AG04449 (cell line): ENCODE results near the gene MRPS10.
"Not testable (repeated sequence)": the region's sequence is repeated elsewhere in the genome, so short reads cannot be mapped to it uniquely, and the experiment has no call there.

Experiments used
- CTCF ChIA-PET: fragments of 350-600 bp; formaldehyde crosslinking; extraction: SDS; loops from one replicate; lab custom pipeline; 2021; ENCODE audit warnings: antibody characterized with exemption; lab: Yijun Ruan, JAX
- POLR2A ChIA-PET: fragments of 400-600, 350-600 bp; formaldehyde crosslinking; extraction: SDS; loops from one replicate; lab custom pipeline; 2020; ENCODE audit warnings: antibody characterized with exemption, inconsistent platforms; lab: Yijun Ruan, JAX
- DNase-seq: peaks from one replicate; pipeline ENCODE4 v3.0.0-alpha.2; 2010; ENCODE audit warnings: low read depth, low spot score
- H3K4me3 ChIP-seq: 2 replicates; pipeline ENCODE4 v1.5.1; 2011; ENCODE audit warnings: low read depth, mild to moderate bottlenecking, control low read depth, low read length
- TF ChIP-seq, protein P1 (sequence below): IDR thresholded peaks from one replicate; pipeline ENCODE4 v1.5.1; 2011; ENCODE audit warnings: mild to moderate bottlenecking, moderate library complexity, low read length, control low read depth, inconsistent platforms; ENCODE audit not compliant: insufficient read depth; ENCODE audit errors: missing control alignments

MRPS10 gene

DNA sequence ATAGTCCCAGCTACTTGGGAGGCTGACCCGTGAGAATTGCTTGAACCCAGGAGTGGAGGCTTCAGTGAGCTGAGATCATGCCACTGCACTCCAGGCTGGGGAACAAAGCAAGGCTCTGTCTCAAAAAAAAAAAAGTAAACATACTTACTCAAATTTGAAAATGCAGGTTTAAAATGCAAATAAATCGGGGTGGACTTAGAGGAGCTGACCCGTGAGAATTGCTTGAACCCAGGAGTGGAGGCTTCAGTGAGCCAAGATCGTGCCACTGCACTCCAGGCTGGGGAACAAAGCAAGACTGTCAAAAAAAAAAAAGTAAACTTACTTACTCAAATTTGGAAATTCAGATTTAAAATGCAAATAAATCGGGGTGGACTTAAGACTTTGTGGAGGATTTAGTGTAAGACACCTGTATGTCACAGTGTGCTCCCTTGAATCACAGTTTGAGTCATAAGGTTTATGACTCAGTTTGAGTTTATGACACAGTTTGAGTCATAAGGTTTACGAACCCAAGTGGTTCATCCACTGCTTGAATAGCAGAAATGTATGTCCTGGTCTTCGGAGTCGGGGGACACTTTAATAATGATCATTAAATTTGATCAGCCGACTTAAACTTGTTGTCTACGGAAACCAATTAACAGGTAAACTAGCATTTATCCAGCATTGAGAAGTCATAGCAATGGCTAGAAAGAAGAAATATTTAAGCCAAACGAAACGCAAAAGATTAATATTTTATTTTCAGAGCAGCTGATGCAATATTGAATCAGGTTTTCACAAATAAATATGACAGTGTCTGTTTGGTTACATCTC lies 6.8 kb upstream of the MRPS10 start:
- DNase-seq: no peak
- TF ChIP-seq, protein P1, sequence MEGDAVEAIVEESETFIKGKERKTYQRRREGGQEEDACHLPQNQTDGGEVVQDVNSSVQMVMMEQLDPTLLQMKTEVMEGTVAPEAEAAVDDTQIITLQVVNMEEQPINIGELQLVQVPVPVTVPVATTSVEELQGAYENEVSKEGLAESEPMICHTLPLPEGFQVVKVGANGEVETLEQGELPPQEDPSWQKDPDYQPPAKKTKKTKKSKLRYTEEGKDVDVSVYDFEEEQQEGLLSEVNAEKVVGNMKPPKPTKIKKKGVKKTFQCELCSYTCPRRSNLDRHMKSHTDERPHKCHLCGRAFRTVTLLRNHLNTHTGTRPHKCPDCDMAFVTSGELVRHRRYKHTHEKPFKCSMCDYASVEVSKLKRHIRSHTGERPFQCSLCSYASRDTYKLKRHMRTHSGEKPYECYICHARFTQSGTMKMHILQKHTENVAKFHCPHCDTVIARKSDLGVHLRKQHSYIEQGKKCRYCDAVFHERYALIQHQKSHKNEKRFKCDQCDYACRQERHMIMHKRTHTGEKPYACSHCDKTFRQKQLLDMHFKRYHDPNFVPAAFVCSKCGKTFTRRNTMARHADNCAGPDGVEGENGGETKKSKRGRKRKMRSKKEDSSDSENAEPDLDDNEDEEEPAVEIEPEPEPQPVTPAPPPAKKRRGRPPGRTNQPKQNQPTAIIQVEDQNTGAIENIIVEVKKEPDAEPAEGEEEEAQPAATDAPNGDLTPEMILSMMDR: no peak

DNA sequence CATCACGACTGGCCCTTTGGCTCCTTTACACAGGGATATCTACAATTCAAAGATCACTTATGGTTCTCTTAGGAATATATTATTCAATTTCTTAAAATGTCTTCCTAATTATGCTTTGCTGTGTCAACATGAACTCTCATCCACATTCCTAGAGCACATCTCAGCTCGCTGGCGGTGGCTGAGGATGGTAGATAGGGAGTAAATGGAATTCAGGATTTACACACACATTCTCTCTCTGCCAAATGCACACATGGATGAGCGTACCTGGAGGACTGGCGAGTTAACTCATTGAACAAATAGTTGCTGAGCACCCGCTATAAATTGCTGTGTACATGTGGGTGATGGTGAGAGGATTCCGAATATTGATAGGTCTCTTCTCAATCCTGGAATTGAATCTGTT lies 4.8 kb upstream of the MRPS10 start:
- POLR2A ChIA-PET: no interaction called here
- no peak for DNase-seq
- CTCF ChIA-PET: interaction anchor here (1.2 to 1.9 kb wide), 2 partner anchors 147 to 325 kb away, joined by 4 to 9 read pairs; no protein-coding TSS in a partner anchor
- H3K4me3 ChIP-seq: no peak overlapping the region
- TF ChIP-seq, protein P1: no peak

More for the DNA sequence above, 6.8 kb upstream of the MRPS10 start:
- H3K4me3 ChIP-seq: no peak overlapping the region
- ChIA-PET CTCF (interaction anchor here (0.6 to 4.2 kb wide), 6 partner anchors 10 to 323 kb away, joined by 3 to 35 read pairs (median 5); no protein-coding TSS in a partner anchor), POLR2A (no interaction called here)

DNA sequence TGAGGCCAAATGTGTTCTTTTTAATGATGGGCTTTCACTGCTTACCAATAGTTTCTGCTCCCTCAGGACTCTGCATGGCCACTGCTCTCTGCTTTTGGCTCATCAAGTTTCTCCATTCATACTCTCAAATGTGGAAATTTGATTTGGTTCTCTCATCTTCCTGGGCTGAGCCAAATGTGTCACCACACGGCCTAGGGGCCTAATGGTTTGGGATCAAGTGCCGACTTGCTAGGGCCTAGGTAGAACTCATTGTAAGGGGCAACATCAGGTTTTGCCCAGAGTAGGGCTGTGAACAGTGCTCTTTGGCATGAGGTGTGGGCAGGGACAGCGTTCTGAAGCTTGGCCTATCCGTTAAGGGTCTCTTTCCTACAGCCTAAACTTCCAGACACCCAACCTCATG lies 3.9 kb upstream of the MRPS10 start:
- no peak for DNase-seq
- TF ChIP-seq, protein P1: no peak
- H3K4me3 ChIP-seq: no peak overlapping the region
- POLR2A ChIA-PET: no interaction called here
- CTCF ChIA-PET: interaction anchor here (1.3 to 1.9 kb wide), 2 partner anchors 10 to 326 kb away, joined by 3 to 9 read pairs; no protein-coding TSS in a partner anchor

DNA sequence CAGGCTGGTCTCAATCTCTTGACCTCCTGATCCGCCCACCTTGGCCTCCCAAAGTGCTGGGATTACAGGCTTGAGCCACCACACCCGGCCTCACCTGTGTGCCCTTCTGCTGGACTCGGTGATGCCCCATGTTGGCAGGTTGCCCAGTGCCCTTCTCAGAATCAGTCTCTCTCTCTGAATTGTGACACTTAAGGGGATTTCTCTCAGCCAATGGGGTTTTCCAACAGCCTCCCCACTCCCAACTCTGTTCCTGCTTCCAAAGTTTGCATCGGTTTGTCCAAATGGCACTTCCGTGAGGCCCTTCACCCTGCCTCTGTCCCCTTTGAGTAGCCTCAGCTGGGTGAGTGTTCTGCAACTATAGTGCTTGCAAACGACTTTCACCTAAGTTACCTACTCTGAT lies 3.1 kb upstream of the MRPS10 start:
- no peak for DNase-seq
- CTCF ChIA-PET: interaction anchor here (1.3 kb wide), 1 partner anchor 11 kb away, joined by 3 read pairs; no protein-coding TSS in a partner anchor
- TF ChIP-seq, protein P1: no peak
- H3K4me3 ChIP-seq: no peak overlapping the region
- POLR2A ChIA-PET: no interaction called here

DNA sequence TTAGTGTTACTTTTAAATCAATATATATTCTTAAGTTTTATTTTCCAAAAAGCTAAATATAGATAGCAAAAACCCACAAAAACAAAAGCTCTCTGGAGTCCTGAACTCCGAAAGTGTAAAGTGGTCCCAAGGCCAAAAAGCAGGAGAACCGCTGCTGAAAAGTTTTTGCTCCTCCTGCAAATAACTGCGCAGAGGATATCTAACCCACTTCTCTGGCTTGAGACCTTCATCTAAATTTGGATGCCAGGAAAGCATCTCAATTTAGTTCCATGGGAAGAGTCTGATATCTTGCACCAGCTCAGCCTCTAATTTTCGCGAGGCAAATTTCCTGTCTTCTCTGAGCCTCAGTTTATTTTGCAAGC lies 523 bp downstream of the MRPS10 start:
- TF ChIP-seq, protein P1: no peak
- POLR2A ChIA-PET: interaction anchor here (0.7 to 0.9 kb wide), 2 partner anchors 18 to 347 kb away, joined by 3 to 4 read pairs; partner anchors contain the start of gene UBR2
- CTCF ChIA-PET: interaction anchor here (0.5 to 6.9 kb wide), 11 partner anchors 13 to 347 kb away, joined by 3 to 178 read pairs (median 6); partner anchors contain the start of gene UBR2
- H3K4me3 ChIP-seq: peak overlapping the region; percentile 83
- no peak for DNase-seq

DNA sequence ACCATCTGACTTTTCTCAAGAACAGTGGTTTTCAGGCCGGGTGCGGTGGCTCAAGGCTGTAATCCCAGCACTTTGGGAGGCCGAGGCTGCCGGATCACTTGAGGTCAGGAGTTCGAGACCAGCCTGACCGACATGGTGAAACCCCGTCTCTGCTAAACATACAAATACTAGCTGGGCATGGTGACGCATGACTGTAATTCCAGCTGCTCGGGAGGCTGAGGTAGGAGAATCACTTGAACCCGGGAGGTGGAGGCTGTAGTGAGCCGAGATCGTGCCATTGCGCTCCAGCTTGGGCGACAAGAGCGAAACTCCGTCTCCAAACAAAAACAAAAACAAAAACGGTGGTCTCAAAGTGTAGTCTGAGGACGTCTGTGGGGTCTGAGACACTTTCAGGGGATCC lies 1.2 kb downstream of the MRPS10 start:
- H3K4me3 ChIP-seq: peak overlapping the region; percentile 83
- DNase-seq: not testable (repeated sequence)
- ChIA-PET POLR2A (interaction anchor here (0.7 to 0.9 kb wide), 2 partner anchors 17 to 347 kb away, joined by 3 to 4 read pairs; partner anchors contain the start of gene UBR2), CTCF (interaction anchor here (0.5 to 6.9 kb wide), 11 partner anchors 12 to 344 kb away, joined by 3 to 178 read pairs (median 6); no protein-coding TSS in a partner anchor)
